Limb (tissue), 2 donors: Measurements from ENCODE around the gene ABHD3.
"Not testable (repeated sequence)": the region's sequence is repeated elsewhere in the genome, so short reads cannot be mapped to it uniquely, and the experiment has no call there.

Source experiments
- DNase-seq, 2 donors: peaks; one replicate each; pipeline ENCODE4 v3.0.0-alpha.2; 2016; ENCODE audit errors: extremely low spot score in 2 of 2

Gene ABHD3

DNA sequence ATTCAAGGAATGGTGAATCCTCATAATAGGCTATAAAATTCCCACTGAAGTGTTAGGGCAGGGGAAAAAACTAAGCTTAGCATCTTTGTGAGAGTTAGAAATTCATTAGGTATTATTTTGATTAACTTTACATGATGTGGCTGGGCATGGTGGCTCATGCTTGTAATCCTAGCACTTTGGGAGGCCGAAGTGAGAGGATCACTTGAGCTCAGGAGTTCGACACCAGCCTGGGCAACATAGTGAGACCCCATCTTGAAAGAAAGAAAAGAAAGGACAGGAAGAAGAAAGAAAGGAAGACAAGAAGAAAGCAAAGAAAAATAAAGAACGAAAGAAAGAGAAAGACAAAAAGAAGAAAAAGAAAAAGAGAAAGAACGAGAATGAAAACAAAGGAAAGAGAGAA lies 52.5 kb downstream of the ABHD3 start:
- no peak for DNase-seq

DNA sequence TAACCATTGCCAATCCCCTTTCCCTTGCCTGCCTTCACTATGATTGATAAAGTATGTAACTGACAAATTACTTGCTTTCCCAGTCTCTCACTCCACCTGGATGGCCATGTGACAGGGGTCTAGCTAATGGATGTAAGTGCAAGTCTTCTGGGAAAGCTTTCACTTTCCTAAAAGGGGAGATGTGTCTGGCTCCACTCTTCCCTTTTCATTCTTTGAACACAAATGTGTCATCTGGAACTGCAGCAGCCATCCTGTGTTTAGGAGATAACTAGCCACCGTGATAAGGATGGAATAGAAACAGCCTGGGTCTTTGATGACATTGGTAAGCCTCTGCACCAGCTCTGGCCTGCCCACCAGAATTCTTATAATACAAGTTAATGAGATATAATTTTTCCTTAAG lies 54.3 kb downstream of the ABHD3 start:
- no peak for DNase-seq

DNA sequence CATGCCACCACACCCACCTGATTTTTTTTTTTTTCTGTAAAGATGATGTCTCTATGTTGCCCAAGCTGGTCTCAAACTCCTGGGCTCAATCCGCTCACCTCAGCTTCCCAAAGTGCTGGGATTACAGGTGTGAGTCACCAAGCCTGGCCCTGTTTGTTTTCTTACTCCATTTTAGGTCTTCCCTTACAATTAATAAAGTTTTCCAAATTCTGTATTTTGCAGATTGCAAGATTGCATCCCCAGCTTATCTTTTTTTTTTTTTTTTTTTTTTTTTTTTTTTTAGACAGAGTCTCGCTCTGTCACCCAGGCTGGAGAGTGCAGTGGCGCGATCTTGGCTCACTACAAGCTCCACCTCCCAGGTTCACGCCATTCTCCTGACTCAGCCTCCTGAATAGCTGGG lies 64.2 kb downstream of the ABHD3 start:
- not testable (repeated sequence) for DNase-seq

DNA sequence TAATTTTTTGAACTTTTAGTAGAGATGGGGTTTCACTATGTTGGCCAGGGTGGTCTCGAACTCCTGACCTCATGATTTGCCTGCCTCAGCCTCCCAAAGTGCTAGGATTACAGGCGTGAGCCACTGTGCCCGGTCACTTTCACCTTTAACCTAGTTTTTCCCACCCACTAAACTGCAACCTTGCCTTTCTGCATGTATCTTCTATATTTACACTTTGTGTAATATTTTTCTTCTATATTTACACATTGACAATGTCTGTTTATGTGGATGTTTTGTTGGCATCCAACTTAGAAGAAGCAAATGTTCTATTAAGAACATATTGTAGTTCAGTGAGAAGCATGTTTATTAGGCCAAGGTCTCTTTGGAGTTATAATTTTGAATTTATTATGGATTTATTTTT lies 65.8 kb downstream of the ABHD3 start:
- no peak for DNase-seq

- DNase-seq, result no peak
These were observed 67.8 kb downstream of the ABHD3 start for GRCh38 chr18:21636769-21637168.

DNA sequence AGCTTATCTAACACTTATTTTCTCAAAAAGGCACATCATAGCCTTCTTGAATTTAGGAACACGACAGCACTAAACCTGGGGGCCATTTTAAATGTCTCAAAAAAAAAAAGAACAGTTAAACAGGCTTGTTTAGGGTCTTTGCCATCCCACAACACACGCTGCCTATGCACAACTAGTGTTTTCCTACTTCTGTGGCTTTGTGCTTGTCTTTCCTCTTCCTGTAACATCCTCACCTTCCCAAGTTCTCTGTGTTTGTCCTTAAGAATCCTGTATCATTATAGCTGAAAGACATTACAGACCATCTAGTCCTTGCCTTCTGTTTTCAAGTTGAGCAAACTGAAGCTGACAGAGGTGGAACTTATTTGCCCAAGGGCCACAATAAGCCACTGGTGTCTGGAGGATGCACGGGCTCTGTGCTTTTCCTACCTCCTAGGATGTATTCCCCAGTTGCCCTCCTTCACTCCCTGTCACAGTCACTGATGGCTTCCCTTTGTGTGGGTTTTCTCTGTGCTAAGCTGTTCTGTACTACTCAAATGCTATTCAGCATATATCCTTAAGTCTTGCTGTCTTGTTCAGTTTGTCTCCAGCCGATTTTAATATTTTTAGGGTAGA lies 69.9 kb downstream of the ABHD3 start:
- DNase-seq, result no peak

DNA sequence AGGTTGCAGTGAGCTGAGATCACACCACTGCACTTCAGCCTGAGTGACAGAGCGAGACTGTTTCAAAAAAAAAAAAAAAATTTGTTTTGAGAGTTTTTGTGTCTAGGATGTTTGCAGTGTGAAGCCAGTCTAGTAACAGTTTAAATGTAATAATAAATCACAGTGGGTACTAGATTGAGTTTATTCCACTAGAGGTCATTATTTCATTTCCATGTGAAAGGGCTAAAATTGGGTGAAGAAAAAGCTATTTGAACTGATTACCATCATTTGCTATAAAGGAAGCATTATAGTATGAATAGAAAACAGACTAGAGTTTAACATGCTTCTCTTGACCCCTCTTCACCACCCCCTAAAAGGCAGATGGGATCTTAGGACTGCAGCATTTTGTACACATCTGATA lies 72.2 kb downstream of the ABHD3 start:
- no peak for DNase-seq

GRCh38 chr18:21629089-21629832 lies 75.3 kb downstream of the ABHD3 start:
- no peak for DNase-seq

GRCh38 chr18:21621640-21622039 lies 82.9 kb downstream of the ABHD3 start:
- not testable (repeated sequence) for DNase-seq

GRCh38 chr18:21612125-21613039 lies 92.2 kb downstream of the ABHD3 start, which contains the start of gene SNRPD1:
Gene SNRPD1, plus strand, starts transcription at chr18:21612314. Its CDS starts 116 bp downstream, at chr18:21612430.
- peak; percentile 91 to 95 for DNase-seq

DNA sequence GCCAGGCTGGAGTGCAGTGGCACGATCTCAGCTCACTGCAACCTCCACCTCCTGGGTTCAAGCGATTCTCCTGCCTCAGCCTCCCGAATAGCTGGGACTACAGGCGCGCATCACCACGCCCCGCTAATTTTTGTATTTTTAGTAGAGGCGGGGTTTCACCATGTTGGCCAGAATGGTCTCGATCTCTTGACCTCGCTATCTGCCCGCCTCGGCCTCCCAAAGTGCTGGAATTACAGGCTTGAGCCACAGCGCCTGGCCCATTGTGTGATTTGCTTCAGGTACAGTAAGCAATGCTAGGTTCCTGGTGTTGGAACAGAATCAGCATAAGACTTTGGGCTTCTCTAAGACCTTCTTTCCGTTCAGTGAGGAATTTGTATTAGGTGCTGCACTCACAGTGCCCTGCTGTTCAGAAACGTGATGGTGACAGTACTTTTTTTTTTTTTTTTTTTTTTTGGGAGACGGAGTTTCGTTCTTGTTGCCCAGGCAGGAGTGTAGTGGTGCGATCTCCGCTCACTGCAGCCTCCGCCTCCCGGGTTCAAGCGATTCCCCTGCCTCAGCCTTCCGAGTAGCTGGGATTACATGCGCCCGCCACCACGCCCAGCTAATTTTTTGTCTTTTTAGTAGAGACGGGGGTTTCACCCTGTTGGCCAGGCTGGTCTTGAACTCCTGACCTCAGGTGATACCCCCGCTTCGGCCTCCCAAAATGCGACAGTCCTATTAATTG lies 93.0 kb downstream of the ABHD3 start:
- not testable (repeated sequence) for DNase-seq

- no peak for DNase-seq
These were observed 99.4 kb downstream of the ABHD3 start for GRCh38 chr18:21605213-21605612.

DNA sequence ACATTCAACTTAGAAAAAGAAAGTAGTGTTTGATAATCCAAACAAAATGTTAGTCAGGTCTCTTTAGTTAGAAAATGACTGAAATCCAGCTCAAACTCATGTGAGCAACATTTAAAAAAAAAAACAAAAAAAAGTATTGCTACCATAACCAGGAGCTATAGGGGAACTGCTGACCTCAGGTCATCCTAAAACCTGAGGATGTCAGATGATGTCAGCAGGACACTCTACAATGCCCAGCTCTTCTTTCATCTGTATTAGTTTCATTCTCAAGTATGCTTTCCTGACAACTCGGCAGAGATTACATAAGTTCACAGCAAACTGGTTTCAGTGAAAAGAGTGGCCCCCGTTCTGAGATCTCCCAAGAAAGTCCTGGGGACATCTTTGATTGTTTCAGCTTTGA lies 99.9 kb downstream of the ABHD3 start:
- DNase-seq, result no peak

DNA sequence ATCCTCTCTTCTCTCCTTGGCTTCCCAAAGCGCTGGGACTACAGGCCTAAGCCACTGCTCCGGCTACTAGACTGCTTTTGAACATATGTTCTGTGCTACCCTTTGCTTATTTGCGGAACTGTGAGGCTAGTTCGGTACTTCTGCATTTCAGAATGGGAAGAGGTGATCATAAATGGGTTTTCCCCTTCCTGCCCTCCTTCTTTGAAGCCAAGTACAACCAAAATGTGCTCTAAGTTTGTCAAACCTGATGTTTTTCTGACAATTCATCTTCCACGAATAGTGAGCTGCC lies 102.3 kb downstream of the ABHD3 start:
- DNase-seq, result no peak
